Trophoblast cell (in vitro differentiated cells and primary cell): Measurements from ENCODE around the gene LRRC3C.

ENCODE experiments used
- DNase-seq, 2 donors: peaks; one replicate each; pipeline ENCODE4 v3.0.0-alpha.2; 2016
- H2AFZ ChIP-seq: 2 replicates; pipeline ENCODE4 v1.6.1; 2013; ENCODE audit warnings: low read length, moderate library complexity, mild to moderate bottlenecking; ENCODE audit not compliant: insufficient read depth, poor library complexity
- H2AK5ac ChIP-seq: 2 replicates; pipeline ENCODE4 v1.6.1; 2013; ENCODE audit warnings: mild to moderate bottlenecking, low read length
- H2BK120ac ChIP-seq: 2 replicates; pipeline ENCODE4 v1.6.1; 2013; ENCODE audit warnings: low read length, mild to moderate bottlenecking, moderate library complexity; ENCODE audit not compliant: insufficient read depth, poor library complexity
- H2BK12ac ChIP-seq: 2 replicates; pipeline ENCODE4 v1.6.1; 2013; ENCODE audit warnings: mild to moderate bottlenecking, low read length, moderate library complexity
- H2BK5ac ChIP-seq: 2 replicates; pipeline ENCODE4 v1.6.1; 2013; ENCODE audit warnings: low read length, low read depth, moderate library complexity, mild to moderate bottlenecking; ENCODE audit not compliant: poor library complexity
- H3K14ac ChIP-seq: 2 replicates; pipeline ENCODE4 v1.6.1; 2013; ENCODE audit warnings: mild to moderate bottlenecking, low read length
- H3K18ac ChIP-seq: 2 replicates; pipeline ENCODE4 v1.6.1; 2013; ENCODE audit warnings: mild to moderate bottlenecking, low read length
- H3K23ac ChIP-seq: 2 replicates; pipeline ENCODE4 v1.6.1; 2013; ENCODE audit warnings: low read length
- H3K27ac ChIP-seq: 2 replicates; pipeline ENCODE4 v1.5.1; 2013; ENCODE audit warnings: low read depth, mild to moderate bottlenecking, inconsistent platforms, low read length, moderate library complexity
- H3K27me3 ChIP-seq: 2 replicates; pipeline ENCODE4 v1.6.1; 2013; ENCODE audit warnings: inconsistent platforms, mild to moderate bottlenecking, low read length, moderate library complexity; ENCODE audit not compliant: insufficient read depth
- H3K36me3 ChIP-seq, 2 experiments: 1 replicate in 1 of 2; 2 replicates in 1 of 2; pipeline ENCODE4 v1.6.1; 2013; ENCODE audit warnings: low read length in 2 of 2, mild to moderate bottlenecking in 2 of 2, moderate library complexity in 1 of 2; ENCODE audit not compliant: insufficient read depth in 2 of 2, control insufficient read depth in 1 of 2
- H3K4ac ChIP-seq: 2 replicates; pipeline ENCODE4 v1.6.1; 2013; ENCODE audit warnings: low read depth, mild to moderate bottlenecking, low read length, moderate library complexity
- H3K4me1 ChIP-seq, 2 experiments: 1 replicate in 1 of 2; 2 replicates in 1 of 2; pipeline ENCODE4 v1.6.1; 2013; ENCODE audit warnings: low read length in 2 of 2, mild to moderate bottlenecking in 2 of 2, moderate library complexity in 1 of 2; ENCODE audit not compliant: insufficient read depth in 2 of 2, control insufficient read depth in 1 of 2
- H3K4me2 ChIP-seq: 2 replicates; pipeline ENCODE4 v1.6.1; 2013; ENCODE audit warnings: inconsistent platforms, mild to moderate bottlenecking, low read length, moderate library complexity
- H3K4me3 ChIP-seq: 2 replicates; pipeline ENCODE4 v1.5.1; 2013; ENCODE audit warnings: mild to moderate bottlenecking, low read depth, low read length, inconsistent platforms
- H3K79me1 ChIP-seq: one replicate; pipeline ENCODE4 v1.6.1; 2013; ENCODE audit warnings: low read length
- H3K79me2 ChIP-seq: 2 replicates; pipeline ENCODE4 v1.6.1; 2013; ENCODE audit warnings: low read length, mild to moderate bottlenecking; ENCODE audit not compliant: control insufficient read depth, insufficient read depth, poor library complexity
- H3K9ac ChIP-seq: 2 replicates; pipeline ENCODE4 v1.6.1; 2013; ENCODE audit warnings: mild to moderate bottlenecking, low read length
- H3K9me3 ChIP-seq: 2 replicates; pipeline ENCODE4 v1.6.1; 2013; ENCODE audit warnings: low read depth, mild to moderate bottlenecking, control low read depth, inconsistent platforms, low read length; ENCODE audit not compliant: insufficient read depth
- H4K12ac ChIP-seq: 2 replicates; pipeline ENCODE4 v1.6.1; 2013; ENCODE audit warnings: low read depth, mild to moderate bottlenecking, low read length, moderate library complexity
- H4K8ac ChIP-seq: 2 replicates; pipeline ENCODE4 v1.6.1; 2013; ENCODE audit warnings: low read depth, mild to moderate bottlenecking, low read length, moderate library complexity
- H4K91ac ChIP-seq: one replicate; pipeline ENCODE4 v1.6.1; 2013; ENCODE audit warnings: low read depth, mild to moderate bottlenecking, low read length, moderate library complexity
- WGBS: extraction: QIAGEN DNeasy Blood & Tissue Kit; methylation state at CpG from one replicate; pipeline ENCODE4 v1.1.7; 2013; ENCODE audit warnings: missing lambda C conversion rate; ENCODE audit not compliant: insufficient read length, insufficient coverage; ENCODE audit errors: extremely low coverage; 5-methylcytosine and 5-hydroxymethylcytosine counted together

The LRRC3C gene

GRCh38 chr17:39974433-39974832 lies 46.9 kb downstream of the LRRC3C start:
- Histone ChIP-seq H3K79me1 (no peaks in the 10 kb centered on the region), H2AK5ac (no peak overlapping the region), H4K12ac (no peak overlapping the region), H3K27ac (no peak overlapping the region), H4K91ac (no peak overlapping the region), H2BK120ac (no peak overlapping the region), H2AFZ (no peak overlapping the region), H3K4me2 (no peak overlapping the region), H3K79me2 (no peaks in the 10 kb centered on the region), H3K27me3 (no peaks in the 10 kb centered on the region), H3K9me3 (no peaks in the 10 kb centered on the region), H3K18ac (no peak overlapping the region), H3K4me3 (no peak overlapping the region), H3K9ac (no peak overlapping the region), H3K4me1 (no peaks in the 10 kb centered on the region), H2BK5ac (no peak overlapping the region), H3K36me3 (no peaks in the 10 kb centered on the region), H2BK12ac (no peak overlapping the region), H3K23ac (no peak overlapping the region), H3K14ac (no peak overlapping the region), H4K8ac (no peak overlapping the region), H3K4ac (no peak overlapping the region)
- no CpG with 5 or more reads among the region's 5 CpGs for WGBS
- DNase-seq, result no peak

DNA sequence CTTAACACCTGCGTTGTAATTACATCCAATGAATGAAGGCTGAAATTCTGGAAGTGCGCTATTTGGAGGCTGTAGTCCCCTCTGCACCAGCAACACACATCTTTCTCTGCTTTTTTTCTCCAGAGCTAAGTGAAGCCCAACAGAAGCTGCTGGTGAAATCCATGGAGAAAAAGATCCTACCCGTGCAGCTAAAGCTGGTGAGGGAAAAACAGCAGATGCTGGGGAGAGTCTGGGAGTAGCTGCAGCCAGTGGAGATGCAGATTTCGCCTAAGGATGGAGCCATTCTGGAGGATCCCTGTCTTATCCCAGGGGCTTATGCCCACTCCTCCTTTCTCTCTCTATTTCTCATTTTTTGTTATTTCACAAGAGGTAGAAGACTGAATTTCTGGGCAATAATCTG lies 48.3 kb downstream of the LRRC3C start:
- H3K27me3 ChIP-seq, result no peaks in the 10 kb centered on the region
- no CpG with 5 or more reads among the region's 4 CpGs for WGBS

GRCh38 chr17:39979016-39979670 lies 51.6 kb downstream of the LRRC3C start:
- DNase-seq, result peak; percentile 87 to 89
- Histone ChIP-seq H3K27ac (no peak overlapping the region), H4K91ac (no peak overlapping the region), H3K79me1 (peaks cover 9% of the 10 kb centered on the region), H3K4me1 (peaks cover 2 to 4% of the 10 kb centered on the region in 2 experiments), H2BK120ac (no peak overlapping the region), H2BK12ac (no peak overlapping the region), H3K4me2 (no peak overlapping the region), H3K18ac (no peak overlapping the region), H3K9me3 (peaks cover 3% of the 10 kb centered on the region), H4K12ac (no peak overlapping the region), H3K79me2 (peaks cover 9% of the 10 kb centered on the region), H3K27me3 (no peaks in the 10 kb centered on the region), H2AK5ac (no peak overlapping the region), H3K9ac (no peak overlapping the region), H2BK5ac (no peak overlapping the region), H3K23ac (no peak overlapping the region), H3K36me3 (peaks cover 3% of the 10 kb centered on the region in 2 experiments), H4K8ac (no peak overlapping the region), H2AFZ (no peak overlapping the region), H3K4me3 (no peak overlapping the region), H3K4ac (no peak overlapping the region), H3K14ac (no peak overlapping the region)
- no CpG with 5 or more reads among the region's 5 CpGs for WGBS

More for the DNA sequence above, 48.3 kb downstream of the LRRC3C start:
- no peak overlapping the region for H2BK120ac ChIP-seq
- no peaks in the 10 kb centered on the region for H3K36me3 ChIP-seq
- DNase-seq, result no peak
- no peak overlapping the region for H2BK12ac ChIP-seq
- H3K79me2 ChIP-seq, result peaks cover 1% of the 10 kb centered on the region
- no peak overlapping the region for H3K14ac ChIP-seq
- H4K12ac ChIP-seq, result no peak overlapping the region
- H3K4ac ChIP-seq, result no peak overlapping the region
- H2BK5ac ChIP-seq, result no peak overlapping the region
- no peak overlapping the region for H2AK5ac ChIP-seq
- no peak overlapping the region for H3K23ac ChIP-seq
- H3K79me1 ChIP-seq, result peaks cover 5% of the 10 kb centered on the region
- H3K4me3 ChIP-seq, result no peak overlapping the region
- H3K9ac ChIP-seq, result no peak overlapping the region
- H3K4me2 ChIP-seq, result no peak overlapping the region
- H2AFZ ChIP-seq, result no peak overlapping the region
- H3K18ac ChIP-seq, result no peak overlapping the region
- H4K91ac ChIP-seq, result no peak overlapping the region
- H3K9me3 ChIP-seq, result no peaks in the 10 kb centered on the region
- H3K27ac ChIP-seq, result no peak overlapping the region
- H3K4me1 ChIP-seq, result no peaks in the 10 kb centered on the region
- H4K8ac ChIP-seq, result no peak overlapping the region

- H3K4ac ChIP-seq, result no peak overlapping the region
- H3K4me3 ChIP-seq, result peak overlapping the region; percentile 65
- H3K9ac ChIP-seq, result peak overlapping the region; percentile 77
- H3K14ac ChIP-seq, result peak overlapping the region; percentile 13
- H3K23ac ChIP-seq, result no peak overlapping the region
- H3K4me2 ChIP-seq, result peak overlapping the region; percentile 99
- no peaks in the 10 kb centered on the region for H3K27me3 ChIP-seq
- H2AK5ac ChIP-seq, result no peak overlapping the region
- H4K91ac ChIP-seq, result peak overlapping the region; percentile 5
- peak overlapping the region; percentile 34 for H3K18ac ChIP-seq
- H4K12ac ChIP-seq, result peak overlapping the region; percentile 21
- peak overlapping the region; percentile 16 for H2BK120ac ChIP-seq
- peaks cover 9% of the 10 kb centered on the region for H3K79me2 ChIP-seq
- H2BK12ac ChIP-seq, result no peak overlapping the region
- peaks cover 2 to 4% of the 10 kb centered on the region in 2 experiments for H3K4me1 ChIP-seq
- H3K36me3 ChIP-seq, result peaks cover 10 to 11% of the 10 kb centered on the region in 2 experiments
- peaks cover 3% of the 10 kb centered on the region for H3K9me3 ChIP-seq
- peak overlapping the region; percentile 55 for H2AFZ ChIP-seq
- H4K8ac ChIP-seq, result peak overlapping the region; percentile 70
- H3K79me1 ChIP-seq, result peaks cover 9% of the 10 kb centered on the region
- no CpG with 5 or more reads among the region's 10 CpGs for WGBS
- H2BK5ac ChIP-seq, result no peak overlapping the region
- H3K27ac ChIP-seq, result peak overlapping the region; percentile 37
- DNase-seq, result no peak
Measured at GRCh38 chr17:39979893-39980350, 52.4 kb downstream of the LRRC3C start.
